Activated T-cell treated with anti-CD3 and anti-CD28 coated beads for 24 hours (primary cell): ENCODE data around the gene PCSK4.

Experiments
- DNase-seq: peaks from one replicate; pipeline ENCODE4 v3.0.0-alpha.2; 2020; ENCODE audit warnings: low read depth

Gene PCSK4

GRCh38 chr19:1470305-1471009, 19.7 kb downstream of the PCSK4 start:
- peak; percentile 68 for DNase-seq

- DNase-seq, result no peak
Observed at GRCh38 chr19:1470055-1470304, 20.2 kb downstream of the PCSK4 start.

GRCh38 chr19:1469255-1470054, 20.7 kb downstream of the PCSK4 start:
- no peak for DNase-seq

- DNase-seq, result no peak
Observed at GRCh38 chr19:1468821-1469254, 21.3 kb downstream of the PCSK4 start.

- no peak for DNase-seq
Observed at GRCh38 chr19:1468274-1468820, 21.8 kb downstream of the PCSK4 start.

GRCh38 chr19:1467490-1468273, 22.5 kb downstream of the PCSK4 start:
- no peak for DNase-seq

- no peak for DNase-seq
Observed at GRCh38 chr19:1467215-1467489, 23.0 kb downstream of the PCSK4 start.

GRCh38 chr19:1466461-1467214, 23.5 kb downstream of the PCSK4 start:
- DNase-seq, result no peak

GRCh38 chr19:1466018-1466460, 24.1 kb downstream of the PCSK4 start:
- no peak for DNase-seq

- DNase-seq, result no peak
Observed at GRCh38 chr19:1465191-1466016, 24.7 kb downstream of the PCSK4 start.

GRCh38 chr19:1461862-1462261, 28.3 kb downstream of the PCSK4 start:
- DNase-seq, result no peak

GRCh38 chr19:1460033-1460995, 29.8 kb downstream of the PCSK4 start:
- DNase-seq, result no peak

GRCh38 chr19:1459479-1459878, 30.7 kb downstream of the PCSK4 start:
- no peak for DNase-seq

GRCh38 chr19:1457892-1458291, 32.3 kb downstream of the PCSK4 start:
- DNase-seq, result no peak

GRCh38 chr19:1457031-1457739, 33.0 kb downstream of the PCSK4 start:
- DNase-seq, result no peak

- no peak for DNase-seq
Observed at GRCh38 chr19:1456121-1456900, 33.8 kb downstream of the PCSK4 start.

GRCh38 chr19:1455336-1456120, 34.6 kb downstream of the PCSK4 start:
- DNase-seq, result no peak

- DNase-seq, result no peak
Observed at GRCh38 chr19:1455002-1455335, 35.2 kb downstream of the PCSK4 start.
